IMR-90 (cell line): Measurements from ENCODE around the gene SMARCA4. TPM values are rescaled to one million over a fixed set of nuclear protein-coding genes. Genes with fewer than 3 reads are reported as not detected.

Experiments
- ATAC-seq: fragments of 200-7000 bp; cut with Tn5 transposase; 2 replicates; pipeline ENCODE4 v1.9.1; 2020; ENCODE audit warnings: low read depth, mild to moderate bottlenecking, moderate library complexity
- BruUV-seq: library from RNA; stranded (reverse); fragments of 400-500 nt; replicated peaks from 2 replicates; lab custom pipeline; 2021; lab: Mats Ljungman, UMichigan
- CTCF ChIA-PET: fragments of 300-600 bp; formaldehyde crosslinking; extraction: SDS; loops from one replicate; lab custom pipeline; 2021; ENCODE audit warnings: antibody characterized with exemption; lab: Yijun Ruan, JAX
- POLR2A ChIA-PET: fragments of 300-600 bp; sonication (Branson Sonifier 250); formaldehyde crosslinking; loops from one replicate; lab custom pipeline; 2022; ENCODE audit warnings: antibody characterized with exemption; ENCODE audit not compliant: unreplicated experiment; lab: Charles Lee
- DNase-seq: peaks from one replicate; pipeline ENCODE4 v3.0.0; 2013
- H2AFZ ChIP-seq: replicated peaks from 2 replicates; pipeline ENCODE3; 2013; ENCODE audit warnings: low read length, mild to moderate bottlenecking; ENCODE audit not compliant: poor library complexity
- H2AK5ac ChIP-seq: 2 replicates; pipeline ENCODE4 v1.6.1; 2013; ENCODE audit warnings: low read depth, low read length, inconsistent platforms
- H2AK9ac ChIP-seq: replicated peaks from 2 replicates; pipeline ENCODE3; 2013; ENCODE audit warnings: mild to moderate bottlenecking, low read depth, low read length, moderate library complexity; ENCODE audit not compliant: poor library complexity
- H2BK120ac ChIP-seq: 2 replicates; pipeline ENCODE4 v1.6.1; 2013; ENCODE audit warnings: low read depth, low read length, inconsistent platforms
- H2BK15ac ChIP-seq: 3 replicates; pipeline ENCODE4 v1.6.1; 2013; ENCODE audit warnings: low read depth, low read length, inconsistent platforms
- H2BK20ac ChIP-seq: 2 replicates; pipeline ENCODE4 v1.6.1; 2013; ENCODE audit warnings: low read depth, mild to moderate bottlenecking, inconsistent platforms, low read length, moderate library complexity
- H2BK5ac ChIP-seq: 2 replicates; pipeline ENCODE4 v1.6.1; 2013; ENCODE audit warnings: mild to moderate bottlenecking, low read depth, low read length, inconsistent platforms; ENCODE audit not compliant: poor library complexity, severe bottlenecking
- H3K14ac ChIP-seq: replicated peaks from 2 replicates; pipeline ENCODE4 v1.6.1; 2013; ENCODE audit warnings: low read depth, low read length, inconsistent platforms
- H3K18ac ChIP-seq: 2 replicates; pipeline ENCODE4 v1.6.1; 2013; ENCODE audit warnings: low read depth, low read length, control low read depth
- H3K23ac ChIP-seq: 2 replicates; pipeline ENCODE4 v1.6.1; 2013; ENCODE audit warnings: low read depth, low read length, inconsistent platforms
- H3K27ac ChIP-seq: 2 replicates; pipeline ENCODE4 v1.5.1; 2013; ENCODE audit warnings: mild to moderate bottlenecking, control low read depth, low read length; ENCODE audit not compliant: insufficient read depth
- H3K27me3 ChIP-seq: 2 replicates; pipeline ENCODE4 v1.6.1; 2013; ENCODE audit warnings: low read length; ENCODE audit not compliant: control insufficient read depth, insufficient read depth
- H3K36me3 ChIP-seq: 2 replicates; pipeline ENCODE4 v1.6.1; 2013; ENCODE audit warnings: low read length, mixed read lengths; ENCODE audit not compliant: control insufficient read depth, insufficient read depth
- H3K4ac ChIP-seq: 2 replicates; pipeline ENCODE4 v1.6.1; 2013; ENCODE audit warnings: low read depth, low read length, inconsistent platforms
- H3K4me1 ChIP-seq: 2 replicates; pipeline ENCODE4 v1.6.1; 2013; ENCODE audit warnings: low read length, mixed read lengths; ENCODE audit not compliant: control insufficient read depth, insufficient read depth
- H3K4me2 ChIP-seq: 2 replicates; pipeline ENCODE4 v1.6.1; 2013; ENCODE audit warnings: low read depth, mild to moderate bottlenecking, control low read depth, low read length, moderate library complexity
- H3K4me3 ChIP-seq: 2 replicates; pipeline ENCODE4 v1.5.1; 2013; ENCODE audit warnings: low read depth, mild to moderate bottlenecking, control low read depth, low read length, moderate library complexity; ENCODE audit not compliant: insufficient read depth
- H3K56ac ChIP-seq: 2 replicates; pipeline ENCODE4 v1.6.1; 2013; ENCODE audit warnings: low read length, inconsistent platforms; ENCODE audit not compliant: insufficient read depth; ENCODE audit errors: extremely low read depth
- H3K79me1 ChIP-seq, 2 experiments: 2 replicates each; pipeline ENCODE4 v1.6.1; 2013; ENCODE audit warnings: low read length in 2 of 2, inconsistent platforms in 1 of 2, low read depth in 1 of 2
- H3K9ac ChIP-seq: 2 replicates; pipeline ENCODE4 v1.6.1; 2013; ENCODE audit warnings: low read depth, low read length, control low read depth
- H3K9me1 ChIP-seq: 2 replicates; pipeline ENCODE4 v1.6.1; 2013; ENCODE audit warnings: low read length, inconsistent platforms; ENCODE audit not compliant: insufficient read depth
- H3K9me3 ChIP-seq: 2 replicates; pipeline ENCODE4 v1.6.1; 2013; ENCODE audit warnings: low read length; ENCODE audit not compliant: control insufficient read depth, insufficient read depth
- H4K20me1 ChIP-seq: 2 replicates; pipeline ENCODE4 v1.6.1; 2013; ENCODE audit warnings: low read length, inconsistent platforms; ENCODE audit not compliant: insufficient read depth
- H4K5ac ChIP-seq: 2 replicates; pipeline ENCODE4 v1.6.1; 2013; ENCODE audit warnings: mild to moderate bottlenecking, low read depth, low read length, control low read depth
- H4K8ac ChIP-seq, 2 experiments: 2 replicates each; pipeline ENCODE4 v1.6.1; 2013; ENCODE audit warnings: low read depth in 2 of 2, low read length in 2 of 2, control low read depth in 1 of 2, inconsistent platforms in 1 of 2
- H4K91ac ChIP-seq: 2 replicates; pipeline ENCODE4 v1.6.1; 2013; ENCODE audit warnings: low read depth, low read length, inconsistent platforms; ENCODE audit not compliant: insufficient read depth
- BHLHE40 ChIP-seq: fragments of 150-350 bp; IDR thresholded peaks from 2 replicates; pipeline ENCODE4 v1.6.1; 2016; ENCODE audit warnings: mild to moderate bottlenecking, low read depth, low read length
- SMC3 ChIP-seq: fragments of 150-350 bp; IDR thresholded peaks from 2 replicates; pipeline ENCODE4 v1.6.1; 2016; ENCODE audit warnings: low read depth, mild to moderate bottlenecking, antibody characterized with exemption, low read length, moderate library complexity
- WGBS, 2 experiments: methylation state at CpG; one replicate each; pipeline versions ENCODE4 v1.1.5 to v1.1.7; 2013; ENCODE audit warnings: missing lambda C conversion rate in 2 of 2; ENCODE audit not compliant: insufficient read length in 1 of 2; ENCODE audit errors: extremely low coverage in 2 of 2; 5-methylcytosine and 5-hydroxymethylcytosine counted together
- dilution Hi-C: fragments of 300-500 bp; cut with HindIII; formaldehyde crosslinking; loops from one replicate; pipeline ENCODE4 v1.14.3; 2018; ENCODE audit warnings: low sequenced_read_pairs; ENCODE audit not compliant: unreplicated experiment
- in situ Hi-C: fragments of 300-500 bp; cut with MboI; formaldehyde crosslinking; loops from 3 replicates; pipeline ENCODE4 v1.14.3; 2019; ENCODE audit warnings: low sequenced_read_pairs, inconsistent platforms, mixed read lengths
- intact Hi-C: fragments of 100-400 bp; cut with micrococcal nuclease; formaldehyde crosslinking; loops from 2 replicates; pipeline ENCODE4 v1.10.0; 2022
- polyA plus RNA-seq, 3 experiments: library from polyadenylated mRNA; depleted of rRNA; stranded (reverse); fragments of >200 nt; gene quantifications; 2 replicates each; pipeline ENCODE4 v1.2.3, GENCODE V29; 2012; ENCODE audit warnings: low replicate concordance in 1 of 3
- total RNA-seq: library from RNA; depleted of rRNA; stranded (reverse); fragments of >200 nt; gene quantifications from 2 replicates; pipeline ENCODE4 v1.2.3, GENCODE V29; 2012

Gene SMARCA4
- total and polyA plus RNA-seq, 2 of the 4 experiments (the other 2 are of a cell fraction), result 41.4 to 85.6 TPM

DNA sequence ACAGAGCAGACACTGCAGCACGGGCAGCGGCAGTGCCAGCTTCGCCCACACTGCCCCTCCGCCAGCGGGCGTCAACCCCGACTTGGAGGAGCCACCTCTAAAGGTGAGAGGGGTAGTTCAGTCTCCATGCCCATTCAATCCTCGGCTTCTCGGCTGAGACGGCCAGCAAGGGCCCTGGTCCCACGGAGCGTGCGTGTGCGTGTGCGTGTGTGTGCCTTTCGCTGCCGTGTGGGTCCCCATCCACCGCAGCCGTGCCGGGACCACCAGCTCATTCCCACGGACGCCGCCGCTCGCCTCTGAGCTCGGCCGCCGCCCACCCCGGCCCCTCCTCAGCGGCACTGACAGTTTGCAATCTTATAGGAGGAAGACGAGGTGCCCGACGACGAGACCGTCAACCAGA, 72.9 kb downstream of the SMARCA4 start:
- Histone ChIP-seq H4K20me1 (peaks cover 20% of the 10 kb centered on the region), H3K27ac (no peak overlapping the region), H2AK9ac (no peak overlapping the region), H2BK15ac (no peak overlapping the region), H3K14ac (no peak overlapping the region), H2AK5ac (no peak overlapping the region), H2BK120ac (no peak overlapping the region), H3K23ac (no peak overlapping the region), H2BK20ac (no peak overlapping the region), H3K9me1 (no peaks in the 10 kb centered on the region), H3K9ac (no peak overlapping the region), H3K4me2 (no peak overlapping the region), H3K9me3 (no peaks in the 10 kb centered on the region), H3K4me1 (no peaks in the 10 kb centered on the region), H3K4ac (no peak overlapping the region), H4K91ac (no peak overlapping the region), H4K5ac (no peak overlapping the region), H3K36me3 (peaks cover 84% of the 10 kb centered on the region), H3K56ac (no peak overlapping the region), H3K27me3 (no peaks in the 10 kb centered on the region), H3K79me1 (peaks cover 23 to 44% of the 10 kb centered on the region in 2 experiments), H4K8ac (no peak overlapping the region), H3K18ac (no peak overlapping the region), H2AFZ (peak overlapping the region; percentile 15), H2BK5ac (no peak overlapping the region), H3K4me3 (no peak overlapping the region)
- BruUV-seq, result no TSS peak
- DNase-seq (no peak), ATAC-seq (no peak)
- ChIA-PET POLR2A (no interaction called here), CTCF (no interaction called here)
- intact Hi-C loops, result no loop called here
- dilution Hi-C loops, result no loop called here
- TF ChIP-seq SMC3, result no peak
- TF ChIP-seq BHLHE40, result no peak
- in situ Hi-C loops, result loop anchor here (10.0 kb wide), 1 partner anchor 171 kb away; no protein-coding TSS in a partner anchor
- 94% methylated on average over 16 of the region's 35 CpGs; no CpG with 5 or more reads in 1 of the 2 experiments for WGBS, 2 experiments
